ENCODE measurements around the gene EVX2. TPM values are rescaled to one million over a fixed set of nuclear protein-coding genes. Genes with fewer than 3 reads are reported as not detected.

EVX2 gene
- polyA plus RNA-seq, 1 of the 3 experiments (the other 2 are of a cell fraction): not detected

DNA sequence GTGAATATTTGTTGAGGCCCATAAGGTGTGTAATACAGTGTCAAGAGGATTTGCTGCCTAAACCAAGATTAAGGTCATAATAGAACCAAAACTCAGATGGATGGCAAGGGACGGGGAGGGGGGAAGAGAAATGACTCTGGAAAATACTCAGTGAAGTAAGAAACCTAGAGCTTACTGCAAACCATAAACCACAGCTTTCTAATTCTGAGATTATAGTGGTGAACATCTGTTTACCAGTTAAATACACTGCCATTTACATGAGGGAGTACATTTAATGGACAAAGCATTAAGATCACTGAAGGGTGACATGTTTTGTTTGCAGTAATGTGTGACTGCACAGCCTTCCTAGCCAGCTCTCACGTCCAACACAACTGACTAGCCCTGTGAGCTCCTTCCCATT, 19.8 kb downstream of the EVX2 start (continued):
- TF ChIP-seq YY1 (IDR thresholded peaks at IDR 0.05; ENCODE audit: low read depth) (no peak), TAF1 (IDR thresholded peaks at IDR 0.05; ENCODE audit: borderline replicate concordance, low read depth, low read length) (no peak), EZH2phosphoT487 (IDR thresholded peaks at IDR 0.05; ENCODE audit: borderline replicate concordance, low read depth) (no peak), NFIC (IDR thresholded peaks at IDR 0.05; ENCODE audit: borderline replicate concordance) (no peak)
- TF ChIP-seq, protein P1, sequence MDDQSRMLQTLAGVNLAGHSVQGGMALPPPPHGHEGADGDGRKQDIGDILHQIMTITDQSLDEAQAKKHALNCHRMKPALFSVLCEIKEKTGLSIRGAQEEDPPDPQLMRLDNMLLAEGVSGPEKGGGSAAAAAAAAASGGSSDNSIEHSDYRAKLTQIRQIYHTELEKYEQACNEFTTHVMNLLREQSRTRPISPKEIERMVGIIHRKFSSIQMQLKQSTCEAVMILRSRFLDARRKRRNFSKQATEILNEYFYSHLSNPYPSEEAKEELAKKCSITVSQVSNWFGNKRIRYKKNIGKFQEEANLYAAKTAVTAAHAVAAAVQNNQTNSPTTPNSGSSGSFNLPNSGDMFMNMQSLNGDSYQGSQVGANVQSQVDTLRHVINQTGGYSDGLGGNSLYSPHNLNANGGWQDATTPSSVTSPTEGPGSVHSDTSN (IDR thresholded peaks at IDR 0.05): no peak
- TF ChIP-seq, protein P2, sequence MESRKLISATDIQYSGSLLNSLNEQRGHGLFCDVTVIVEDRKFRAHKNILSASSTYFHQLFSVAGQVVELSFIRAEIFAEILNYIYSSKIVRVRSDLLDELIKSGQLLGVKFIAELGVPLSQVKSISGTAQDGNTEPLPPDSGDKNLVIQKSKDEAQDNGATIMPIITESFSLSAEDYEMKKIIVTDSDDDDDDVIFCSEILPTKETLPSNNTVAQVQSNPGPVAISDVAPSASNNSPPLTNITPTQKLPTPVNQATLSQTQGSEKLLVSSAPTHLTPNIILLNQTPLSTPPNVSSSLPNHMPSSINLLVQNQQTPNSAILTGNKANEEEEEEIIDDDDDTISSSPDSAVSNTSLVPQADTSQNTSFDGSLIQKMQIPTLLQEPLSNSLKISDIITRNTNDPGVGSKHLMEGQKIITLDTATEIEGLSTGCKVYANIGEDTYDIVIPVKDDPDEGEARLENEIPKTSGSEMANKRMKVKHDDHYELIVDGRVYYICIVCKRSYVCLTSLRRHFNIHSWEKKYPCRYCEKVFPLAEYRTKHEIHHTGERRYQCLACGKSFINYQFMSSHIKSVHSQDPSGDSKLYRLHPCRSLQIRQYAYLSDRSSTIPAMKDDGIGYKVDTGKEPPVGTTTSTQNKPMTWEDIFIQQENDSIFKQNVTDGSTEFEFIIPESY (IDR thresholded peaks at IDR 0.05; ENCODE audit: borderline replicate concordance, low read depth): no peak
- TF ChIP-seq, protein P3, sequence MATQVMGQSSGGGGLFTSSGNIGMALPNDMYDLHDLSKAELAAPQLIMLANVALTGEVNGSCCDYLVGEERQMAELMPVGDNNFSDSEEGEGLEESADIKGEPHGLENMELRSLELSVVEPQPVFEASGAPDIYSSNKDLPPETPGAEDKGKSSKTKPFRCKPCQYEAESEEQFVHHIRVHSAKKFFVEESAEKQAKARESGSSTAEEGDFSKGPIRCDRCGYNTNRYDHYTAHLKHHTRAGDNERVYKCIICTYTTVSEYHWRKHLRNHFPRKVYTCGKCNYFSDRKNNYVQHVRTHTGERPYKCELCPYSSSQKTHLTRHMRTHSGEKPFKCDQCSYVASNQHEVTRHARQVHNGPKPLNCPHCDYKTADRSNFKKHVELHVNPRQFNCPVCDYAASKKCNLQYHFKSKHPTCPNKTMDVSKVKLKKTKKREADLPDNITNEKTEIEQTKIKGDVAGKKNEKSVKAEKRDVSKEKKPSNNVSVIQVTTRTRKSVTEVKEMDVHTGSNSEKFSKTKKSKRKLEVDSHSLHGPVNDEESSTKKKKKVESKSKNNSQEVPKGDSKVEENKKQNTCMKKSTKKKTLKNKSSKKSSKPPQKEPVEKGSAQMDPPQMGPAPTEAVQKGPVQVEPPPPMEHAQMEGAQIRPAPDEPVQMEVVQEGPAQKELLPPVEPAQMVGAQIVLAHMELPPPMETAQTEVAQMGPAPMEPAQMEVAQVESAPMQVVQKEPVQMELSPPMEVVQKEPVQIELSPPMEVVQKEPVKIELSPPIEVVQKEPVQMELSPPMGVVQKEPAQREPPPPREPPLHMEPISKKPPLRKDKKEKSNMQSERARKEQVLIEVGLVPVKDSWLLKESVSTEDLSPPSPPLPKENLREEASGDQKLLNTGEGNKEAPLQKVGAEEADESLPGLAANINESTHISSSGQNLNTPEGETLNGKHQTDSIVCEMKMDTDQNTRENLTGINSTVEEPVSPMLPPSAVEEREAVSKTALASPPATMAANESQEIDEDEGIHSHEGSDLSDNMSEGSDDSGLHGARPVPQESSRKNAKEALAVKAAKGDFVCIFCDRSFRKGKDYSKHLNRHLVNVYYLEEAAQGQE (IDR thresholded peaks at IDR 0.05; ENCODE audit: low read depth, low read length): no peak

DNA sequence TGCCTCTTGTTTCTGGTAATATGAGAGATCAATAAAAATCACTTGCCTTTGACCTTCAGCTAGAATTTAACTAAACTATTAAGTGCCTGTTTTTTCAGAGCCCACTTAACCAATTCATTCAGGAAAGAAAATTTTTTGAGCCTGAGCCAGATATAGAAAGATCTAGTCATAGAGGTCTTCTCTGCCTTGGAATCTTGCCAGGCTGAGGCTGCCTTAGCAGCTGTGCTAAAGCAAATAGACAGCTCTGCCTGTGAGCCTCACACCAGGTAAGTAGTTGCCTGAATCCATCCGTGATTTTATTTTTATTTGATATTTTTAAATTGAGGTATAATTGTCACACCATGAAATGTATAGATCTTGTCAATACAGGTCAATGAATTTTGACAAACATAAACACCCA, 27.4 kb downstream of the EVX2 start:
- Histone ChIP-seq H3K36me3 (replicated peaks in 1 of 2; ENCODE audit: control insufficient read depth in 1 of 2, insufficient read depth in 2 of 2, low read length in 1 of 2) (no peaks in the 10 kb centered on the region), H3K27me3 (ENCODE audit: insufficient read depth) (no peaks in the 10 kb centered on the region), H3K9me3 (no peaks in the 10 kb centered on the region), H3K4me3 (ENCODE audit: low read depth in 2 of 2, low read length in 1 of 2) (no peak overlapping the region), H3F3A (replicated peaks; ENCODE audit: insufficient read depth) (no peaks in the 10 kb centered on the region), H3K9ac (no peak overlapping the region), H3K79me2 (ENCODE audit: insufficient read depth) (no peaks in the 10 kb centered on the region), H2AFZ (ENCODE audit: low read depth) (no peak overlapping the region), H4K20me1 (ENCODE audit: insufficient read depth) (no peaks in the 10 kb centered on the region), H3K4me2 (no peak overlapping the region), H3K27ac (ENCODE audit: low read depth in 2 of 2, low read length in 1 of 2) (no peak overlapping the region), H3K4me1 (ENCODE audit: control insufficient read depth in 1 of 2, insufficient read depth in 2 of 2, low read depth in 1 of 2, low read length in 1 of 2) (no peaks in the 10 kb centered on the region), H3K9me2 (no peaks in the 10 kb centered on the region)
- no peak for DNase-seq
- CTCF ChIA-PET: interaction anchor here (1.7 kb wide), 1 partner anchor 24 kb away, joined by 6 read pairs; no protein-coding TSS in a partner anchor
- WGBS (ENCODE audit: low lambda C conversion rate): 6% methylated on average over 1 of the region's 1 CpG
- POLR2A ChIA-PET: no interaction called here
- TF ChIP-seq MEF2A (IDR thresholded peaks at IDR 0.05; ENCODE audit: borderline replicate concordance, low read depth) (no peak), EP300 (IDR thresholded peaks at IDR 0.05; ENCODE audit: borderline replicate concordance in 1 of 2, low read depth in 1 of 2, low read length in 1 of 2) (no peak), RAD21 (IDR thresholded peaks at IDR 0.05; ENCODE audit: low read length) (no peak), RCOR1 (IDR thresholded peaks at IDR 0.05; ENCODE audit: low read length) (no peak), MXI1 (IDR thresholded peaks at IDR 0.05; ENCODE audit: low read depth, low read length) (no peak), NRF1 (IDR thresholded peaks at IDR 0.05; ENCODE audit: low read depth, low read length) (no peak), EZH2phosphoT487 (IDR thresholded peaks at IDR 0.05; ENCODE audit: borderline replicate concordance, low read depth) (no peak), FOXJ3 (CRISPR knock-in tag; IDR thresholded peaks at IDR 0.05) (no peak), YY1 (IDR thresholded peaks at IDR 0.05; ENCODE audit: low read depth) (no peak), JUND (IDR thresholded peaks at IDR 0.05) (no peak), RFX5 (IDR thresholded peaks at IDR 0.05; ENCODE audit: low read length) (no peak), NFIC (IDR thresholded peaks at IDR 0.05; ENCODE audit: borderline replicate concordance) (no peak), TAF1 (IDR thresholded peaks at IDR 0.05; ENCODE audit: borderline replicate concordance, low read depth, low read length) (no peak), SMC3 (IDR thresholded peaks at IDR 0.05; ENCODE audit: low read depth, low read length) (no peak)
- TF ChIP-seq, protein P4, sequence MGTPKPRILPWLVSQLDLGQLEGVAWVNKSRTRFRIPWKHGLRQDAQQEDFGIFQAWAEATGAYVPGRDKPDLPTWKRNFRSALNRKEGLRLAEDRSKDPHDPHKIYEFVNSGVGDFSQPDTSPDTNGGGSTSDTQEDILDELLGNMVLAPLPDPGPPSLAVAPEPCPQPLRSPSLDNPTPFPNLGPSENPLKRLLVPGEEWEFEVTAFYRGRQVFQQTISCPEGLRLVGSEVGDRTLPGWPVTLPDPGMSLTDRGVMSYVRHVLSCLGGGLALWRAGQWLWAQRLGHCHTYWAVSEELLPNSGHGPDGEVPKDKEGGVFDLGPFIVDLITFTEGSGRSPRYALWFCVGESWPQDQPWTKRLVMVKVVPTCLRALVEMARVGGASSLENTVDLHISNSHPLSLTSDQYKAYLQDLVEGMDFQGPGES (IDR thresholded peaks at IDR 0.05; ENCODE audit: low read depth, low read length): no peak
- TF ChIP-seq, protein P5, sequence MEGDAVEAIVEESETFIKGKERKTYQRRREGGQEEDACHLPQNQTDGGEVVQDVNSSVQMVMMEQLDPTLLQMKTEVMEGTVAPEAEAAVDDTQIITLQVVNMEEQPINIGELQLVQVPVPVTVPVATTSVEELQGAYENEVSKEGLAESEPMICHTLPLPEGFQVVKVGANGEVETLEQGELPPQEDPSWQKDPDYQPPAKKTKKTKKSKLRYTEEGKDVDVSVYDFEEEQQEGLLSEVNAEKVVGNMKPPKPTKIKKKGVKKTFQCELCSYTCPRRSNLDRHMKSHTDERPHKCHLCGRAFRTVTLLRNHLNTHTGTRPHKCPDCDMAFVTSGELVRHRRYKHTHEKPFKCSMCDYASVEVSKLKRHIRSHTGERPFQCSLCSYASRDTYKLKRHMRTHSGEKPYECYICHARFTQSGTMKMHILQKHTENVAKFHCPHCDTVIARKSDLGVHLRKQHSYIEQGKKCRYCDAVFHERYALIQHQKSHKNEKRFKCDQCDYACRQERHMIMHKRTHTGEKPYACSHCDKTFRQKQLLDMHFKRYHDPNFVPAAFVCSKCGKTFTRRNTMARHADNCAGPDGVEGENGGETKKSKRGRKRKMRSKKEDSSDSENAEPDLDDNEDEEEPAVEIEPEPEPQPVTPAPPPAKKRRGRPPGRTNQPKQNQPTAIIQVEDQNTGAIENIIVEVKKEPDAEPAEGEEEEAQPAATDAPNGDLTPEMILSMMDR (IDR thresholded peaks at IDR 0.05): no peak
- TF ChIP-seq, protein P2 (IDR thresholded peaks at IDR 0.05; ENCODE audit: borderline replicate concordance, low read depth): no peak
